Measurements from ENCODE around the gene HPGD.

The HPGD gene

GRCh38 chr4:174464949-174465348, 57.3 kb downstream of the HPGD start:
- no peak for DNase-seq

GRCh38 chr4:174461466-174462106, 60.7 kb downstream of the HPGD start:
- no peak for DNase-seq

- no peak for DNase-seq
Observed at GRCh38 chr4:174460684-174461083, 61.6 kb downstream of the HPGD start.

- DNase-seq = no peak
Observed at GRCh38 chr4:174457468-174457867, 64.8 kb downstream of the HPGD start.

GRCh38 chr4:174454815-174455473, 67.3 kb downstream of the HPGD start:
- DNase-seq = no peak

GRCh38 chr4:174451718-174452296, 70.5 kb downstream of the HPGD start:
- no peak for DNase-seq

GRCh38 chr4:174450786-174451125, 71.5 kb downstream of the HPGD start:
- DNase-seq = no peak

- no peak for DNase-seq
Observed at GRCh38 chr4:174449944-174450785, 72.1 kb downstream of the HPGD start.

GRCh38 chr4:174449152-174449551, 73.1 kb downstream of the HPGD start:
- no peak for DNase-seq

GRCh38 chr4:174444390-174444789, 77.9 kb downstream of the HPGD start:
- DNase-seq = no peak

Measured in NCI-H1417 treated with DMSO at 0.1 percent for 48 hours (cell line).